Neural cell (in vitro differentiated cells): ENCODE measurements around the gene BANP. TPM values are rescaled to one million over a fixed set of nuclear protein-coding genes. Genes with fewer than 3 reads are reported as not detected.

Source experiments
- H2AFZ ChIP-seq: fragments of 200-600, 300-800 bp; sonication (generic), shearing (Covaris generic); 2 replicates; pipeline ENCODE4 v1.6.0; 2014; ENCODE audit warnings: low read depth, mild to moderate bottlenecking, antibody characterized with exemption, low read length, moderate library complexity
- H3F3A ChIP-seq: fragments of 200-600 bp; shearing (Covaris generic); 2 replicates; pipeline ENCODE4 v1.6.1; 2016; ENCODE audit warnings: mild to moderate bottlenecking, moderate library complexity, mixed read lengths, antibody characterized with exemption, low read length; ENCODE audit not compliant: insufficient read depth, poor library complexity, severe bottlenecking
- H3K27ac ChIP-seq: fragments of 200-600, 300-800 bp; sonication (generic), shearing (Covaris generic); 2 replicates; pipeline ENCODE4 v1.5.1; 2014; ENCODE audit warnings: mild to moderate bottlenecking, low read length, moderate library complexity
- H3K27me3 ChIP-seq: fragments of 300-800, 200-600 bp; sonication (generic), shearing (Covaris generic); 2 replicates; pipeline ENCODE4 v1.6.0; 2014; ENCODE audit warnings: mild to moderate bottlenecking, low read depth, low read length, moderate library complexity; ENCODE audit not compliant: insufficient read depth
- H3K36me3 ChIP-seq: fragments of 300-800, 200-600 bp; sonication (generic), shearing (Covaris generic); 2 replicates; pipeline ENCODE4 v1.5.1; 2014; ENCODE audit warnings: mild to moderate bottlenecking, antibody characterized with exemption, low read length, moderate library complexity; ENCODE audit not compliant: insufficient read depth
- H3K4me2 ChIP-seq: fragments of 300-800, 200-600 bp; sonication (generic), shearing (Covaris generic); 2 replicates; pipeline ENCODE4 v1.6.0; 2014; ENCODE audit warnings: mild to moderate bottlenecking, low read length
- H3K4me3 ChIP-seq: fragments of 300-800, 200-600 bp; sonication (generic), shearing (Covaris generic); 2 replicates; pipeline ENCODE4 v1.5.1; 2014; ENCODE audit warnings: mild to moderate bottlenecking, low read length, moderate library complexity
- H3K79me2 ChIP-seq: fragments of 200-600 bp; shearing (Covaris generic); replicated peaks from 2 replicates; pipeline ENCODE4 v1.6.0; 2014; ENCODE audit warnings: mild to moderate bottlenecking, low read length, moderate library complexity; ENCODE audit not compliant: insufficient read depth
- H3K9ac ChIP-seq: fragments of 300-800, 200-600 bp; sonication (generic), shearing (Covaris generic); 2 replicates; pipeline ENCODE4 v1.6.1; 2016; ENCODE audit warnings: mild to moderate bottlenecking, low read length, mixed read lengths
- H3K9me2 ChIP-seq: fragments of 200-600 bp; shearing (Covaris generic); 2 replicates; pipeline ENCODE4 v1.6.1; 2016; ENCODE audit warnings: mild to moderate bottlenecking, low read length, mixed read lengths; ENCODE audit not compliant: insufficient read depth
- H3K9me3 ChIP-seq: fragments of 200-600, 300-800 bp; sonication (generic), shearing (Covaris generic); 2 replicates; pipeline ENCODE4 v1.6.1; 2016; ENCODE audit warnings: mild to moderate bottlenecking, mixed run types, low read length, moderate library complexity, mixed read lengths
- H4K20me1 ChIP-seq: fragments of 200-600 bp; shearing (Covaris generic); 2 replicates; pipeline ENCODE4 v1.6.1; 2016; ENCODE audit warnings: mild to moderate bottlenecking, mixed run types; ENCODE audit not compliant: insufficient read depth
- CTCF ChIP-seq: fragments of 450-650 bp; IDR thresholded peaks from 2 replicates; pipeline ENCODE4 v1.5.1; 2014; ENCODE audit warnings: antibody characterized with exemption, mild to moderate bottlenecking, moderate library complexity; ENCODE audit not compliant: poor library complexity, severe bottlenecking
- EP300 ChIP-seq: fragments of 450-650 bp; conservative IDR thresholded peaks from 2 replicates; pipeline ENCODE4 v1.6.1; 2014; ENCODE audit warnings: antibody characterized with exemption, mild to moderate bottlenecking, moderate library complexity; ENCODE audit not compliant: poor library complexity, severe bottlenecking
- EZH2 ChIP-seq: fragments of 200-600, 300-800 bp; shearing (Covaris generic), sonication (generic); IDR thresholded peaks from 2 replicates; pipeline ENCODE4 v1.6.1; 2014; ENCODE audit warnings: antibody characterized with exemption, low read length, borderline replicate concordance, mild to moderate bottlenecking; ENCODE audit not compliant: insufficient read depth, poor library complexity, severe bottlenecking
- MXI1 ChIP-seq: fragments of 450-650 bp; conservative IDR thresholded peaks from 2 replicates; pipeline ENCODE4 v1.6.1; 2014; ENCODE audit warnings: antibody characterized with exemption, mild to moderate bottlenecking; ENCODE audit not compliant: poor library complexity, severe bottlenecking
- POLR2AphosphoS5 ChIP-seq: IDR thresholded peaks from 2 replicates; pipeline ENCODE4 v1.6.1; 2012
- RAD21 ChIP-seq: fragments of 450-650 bp; conservative IDR thresholded peaks from 2 replicates; pipeline ENCODE4 v1.6.1; 2014; ENCODE audit warnings: antibody characterized with exemption, mild to moderate bottlenecking, moderate library complexity
- REST ChIP-seq: IDR thresholded peaks from 2 replicates; pipeline ENCODE4 v1.6.1; 2012; ENCODE audit warnings: borderline replicate concordance
- SMC3 ChIP-seq: fragments of 450-650 bp; conservative IDR thresholded peaks from 2 replicates; pipeline ENCODE4 v1.6.1; 2014; ENCODE audit warnings: antibody characterized with exemption, mild to moderate bottlenecking, moderate library complexity; ENCODE audit not compliant: poor library complexity
- polyA plus RNA-seq: library from polyadenylated mRNA; depleted of rRNA; stranded (reverse); fragments of >200 nt; gene quantifications from 2 replicates; pipeline ENCODE4 v1.2.3, GENCODE V29; 2014

Gene BANP
- polyA plus RNA-seq, 1 donor from 2014 or later = 20.6 TPM

GRCh38 chr16:88060524-88061219 lies 109.4 kb downstream of the BANP start:
- Histone ChIP-seq H3K27me3 (no peaks in the 10 kb centered on the region), H3K4me2 (no peak overlapping the region), H2AFZ (no peak overlapping the region), H3K9me3 (no peaks in the 10 kb centered on the region), H3F3A (no peaks in the 10 kb centered on the region), H3K79me2 (no peaks in the 10 kb centered on the region), H3K9me2 (no peaks in the 10 kb centered on the region), H3K27ac (no peak overlapping the region), H3K9ac (no peak overlapping the region), H4K20me1 (no peaks in the 10 kb centered on the region), H3K36me3 (no peaks in the 10 kb centered on the region), H3K4me3 (no peak overlapping the region)
- no peak for TF ChIP-seq EZH2
- TF ChIP-seq MXI1 = no peak
- no peak for TF ChIP-seq POLR2AphosphoS5
- no peak for TF ChIP-seq CTCF
- no peak for TF ChIP-seq RAD21
- TF ChIP-seq REST = no peak
- no peak for TF ChIP-seq SMC3
- TF ChIP-seq EP300 = no peak

GRCh38 chr16:88061346-88062110 lies 110.3 kb downstream of the BANP start:
- Histone ChIP-seq H3K36me3 (no peaks in the 10 kb centered on the region), H3F3A (no peaks in the 10 kb centered on the region), H3K79me2 (no peaks in the 10 kb centered on the region), H3K27ac (no peak overlapping the region), H3K4me3 (no peak overlapping the region), H3K9me3 (no peaks in the 10 kb centered on the region), H3K4me2 (no peak overlapping the region), H4K20me1 (no peaks in the 10 kb centered on the region), H3K27me3 (no peaks in the 10 kb centered on the region), H3K9ac (no peak overlapping the region), H3K9me2 (no peaks in the 10 kb centered on the region), H2AFZ (no peak overlapping the region)
- TF ChIP-seq POLR2AphosphoS5 (no peak), RAD21 (no peak), EZH2 (no peak), MXI1 (no peak), CTCF (no peak)
